Activated CD4-positive, alpha-beta T cell treated with anti-CD3 and anti-CD28 coated beads, Interleukin-2, amount 10 ng/mL, durations not matched to agents 24 days and 14 days (primary cell): ENCODE data around the gene AKAP8L. TPM values are rescaled to one million over a fixed set of nuclear protein-coding genes. Genes with fewer than 3 reads are reported as not detected.
"Not testable (repeated sequence)": the region's sequence is repeated elsewhere in the genome, so short reads cannot be mapped to it uniquely, and the experiment has no call there.

Experiments used
- DNase-seq: peaks from one replicate; pipeline ENCODE4 v3.0.0; 2022
- H3K27ac Mint-ChIP-seq: one replicate; pipeline ENCODE4 v1.8.0; 2022; ENCODE audit warnings: mild to moderate bottlenecking, mixed read lengths
- H3K27me3 Mint-ChIP-seq: one replicate; pipeline ENCODE4 v1.8.0; 2022; ENCODE audit warnings: mixed read lengths
- H3K36me3 Mint-ChIP-seq: one replicate; pipeline ENCODE4 v1.8.0; 2022; ENCODE audit warnings: low read depth, mild to moderate bottlenecking, mixed read lengths
- H3K4me1 Mint-ChIP-seq: one replicate; pipeline ENCODE4 v1.8.0; 2021; ENCODE audit warnings: mixed read lengths
- H3K4me3 Mint-ChIP-seq: one replicate; pipeline ENCODE4 v1.8.0; 2022; ENCODE audit warnings: mild to moderate bottlenecking, moderate library complexity, mixed read lengths
- H3K9me3 Mint-ChIP-seq: one replicate; pipeline ENCODE4 v1.8.0; 2021; ENCODE audit warnings: mixed read lengths
- intact Hi-C: fragments of 100-400 bp; cut with micrococcal nuclease; formaldehyde crosslinking; loops from one replicate; pipeline ENCODE4 v1.15.1; 2023
- total RNA-seq: library from RNA; stranded (reverse); gene quantifications from 2 replicates; pipeline ENCODE4 v1.2.3, GENCODE V29; 2022

AKAP8L gene
- total RNA-seq, 1 donor from 2014 or later, result 76.8 TPM

GRCh38 chr19:15424121-15424520, 5.3 kb upstream of the AKAP8L start:
- intact Hi-C loops, result no loop called here
- Mint-ChIP-seq H3K36me3 (peaks cover 54% of the 10 kb centered on the region), H3K27me3 (no peaks in the 10 kb centered on the region)

GRCh38 chr19:15423130-15423529, 4.3 kb upstream of the AKAP8L start:
- Mint-ChIP-seq H3K36me3 (peaks cover 56% of the 10 kb centered on the region), H3K4me3 (no peak overlapping the region), H3K4me1 (peaks cover 15% of the 10 kb centered on the region), H3K27ac (no peak overlapping the region), H3K27me3 (no peaks in the 10 kb centered on the region), H3K9me3 (no peaks in the 10 kb centered on the region)
- DNase-seq, result no peak
- intact Hi-C loops, result no loop called here

More at GRCh38 chr19:15424121-15424520, 5.3 kb upstream of the AKAP8L start:
- no peaks in the 10 kb centered on the region for H3K9me3 Mint-ChIP-seq
- no peak for DNase-seq
- no peak overlapping the region for H3K4me3 Mint-ChIP-seq
- no peak overlapping the region for H3K27ac Mint-ChIP-seq
- peaks cover 15% of the 10 kb centered on the region for H3K4me1 Mint-ChIP-seq

- DNase-seq, result no peak
- no peak overlapping the region for H3K27ac Mint-ChIP-seq
- H3K27me3 Mint-ChIP-seq, result no peaks in the 10 kb centered on the region
- intact Hi-C loops, result no loop called here
- peaks cover 21% of the 10 kb centered on the region for H3K4me1 Mint-ChIP-seq
- H3K36me3 Mint-ChIP-seq, result peaks cover 54% of the 10 kb centered on the region
- no peak overlapping the region for H3K4me3 Mint-ChIP-seq
- H3K9me3 Mint-ChIP-seq, result no peaks in the 10 kb centered on the region
Measured at GRCh38 chr19:15422296-15423075, 3.7 kb upstream of the AKAP8L start.

- intact Hi-C loops, result no loop called here
- Mint-ChIP-seq H3K4me1 (peaks cover 26% of the 10 kb centered on the region), H3K27me3 (no peaks in the 10 kb centered on the region), H3K36me3 (peaks cover 47% of the 10 kb centered on the region), H3K9me3 (no peaks in the 10 kb centered on the region), H3K27ac (no peak overlapping the region), H3K4me3 (no peak overlapping the region)
- no peak for DNase-seq
Measured at GRCh38 chr19:15421721-15422260, 3.0 kb upstream of the AKAP8L start.

- peaks cover 30% of the 10 kb centered on the region for H3K4me1 Mint-ChIP-seq
- H3K9me3 Mint-ChIP-seq, result no peaks in the 10 kb centered on the region
- no peak overlapping the region for H3K4me3 Mint-ChIP-seq
- DNase-seq, result no peak
- peaks cover 46% of the 10 kb centered on the region for H3K36me3 Mint-ChIP-seq
- no peaks in the 10 kb centered on the region for H3K27me3 Mint-ChIP-seq
- no peak overlapping the region for H3K27ac Mint-ChIP-seq
- intact Hi-C loops, result no loop called here
Measured at GRCh38 chr19:15421136-15421695, 2.4 kb upstream of the AKAP8L start.

- H3K27me3 Mint-ChIP-seq, result no peaks in the 10 kb centered on the region
- H3K9me3 Mint-ChIP-seq, result no peaks in the 10 kb centered on the region
- peak overlapping the region; percentile 100 for H3K27ac Mint-ChIP-seq
- H3K4me3 Mint-ChIP-seq, result peak overlapping the region; percentile 100
- peaks cover 33% of the 10 kb centered on the region for H3K4me1 Mint-ChIP-seq
- DNase-seq, result no peak
- peaks cover 41% of the 10 kb centered on the region for H3K36me3 Mint-ChIP-seq
- intact Hi-C loops, result loop anchor here (1.0 to 5.0 kb wide), 6 partner anchors 13 to 242 kb away; partner anchors contain the start of gene AKAP8
Measured at GRCh38 chr19:15419413-15420025, 731 bp upstream of the AKAP8L start.

- no peak for DNase-seq
- peaks cover 36% of the 10 kb centered on the region for H3K4me1 Mint-ChIP-seq
- H3K27me3 Mint-ChIP-seq, result no peaks in the 10 kb centered on the region
- peaks cover 32% of the 10 kb centered on the region for H3K36me3 Mint-ChIP-seq
- H3K4me3 Mint-ChIP-seq, result peak overlapping the region; percentile 100
- H3K9me3 Mint-ChIP-seq, result no peaks in the 10 kb centered on the region
- peak overlapping the region; percentile 100 for H3K27ac Mint-ChIP-seq
- intact Hi-C loops, result loop anchor here (5.0 kb wide), 2 partner anchors 126 to 241 kb away; no protein-coding TSS in a partner anchor
Measured at GRCh38 chr19:15418231-15418578, 583 bp downstream of the AKAP8L start.

- intact Hi-C loops, result loop anchor here (5.0 kb wide), 2 partner anchors 125 to 240 kb away; no protein-coding TSS in a partner anchor
- no peaks in the 10 kb centered on the region for H3K27me3 Mint-ChIP-seq
- peak overlapping the region; percentile 100 for H3K4me3 Mint-ChIP-seq
- H3K36me3 Mint-ChIP-seq, result peaks cover 27% of the 10 kb centered on the region
- no peaks in the 10 kb centered on the region for H3K9me3 Mint-ChIP-seq
- no peak for DNase-seq
- peak overlapping the region; percentile 100 for H3K27ac Mint-ChIP-seq
- peaks cover 39% of the 10 kb centered on the region for H3K4me1 Mint-ChIP-seq
Measured at GRCh38 chr19:15417699-15418098, 1.1 kb downstream of the AKAP8L start.

- DNase-seq, result no peak
- H3K36me3 Mint-ChIP-seq, result peaks cover 16% of the 10 kb centered on the region
- no peak overlapping the region for H3K27ac Mint-ChIP-seq
- H3K9me3 Mint-ChIP-seq, result no peaks in the 10 kb centered on the region
- H3K4me1 Mint-ChIP-seq, result peaks cover 29% of the 10 kb centered on the region
- H3K4me3 Mint-ChIP-seq, result no peak overlapping the region
- H3K27me3 Mint-ChIP-seq, result no peaks in the 10 kb centered on the region
- intact Hi-C loops, result no loop called here
Measured at GRCh38 chr19:15412832-15413231, 6.0 kb downstream of the AKAP8L start.

GRCh38 chr19:15411351-15411750, 7.4 kb downstream of the AKAP8L start:
- H3K9me3 Mint-ChIP-seq, H3K27me3 Mint-ChIP-seq, intact Hi-C loops, H3K4me3 Mint-ChIP-seq, DNase-seq, H3K27ac Mint-ChIP-seq: not testable (repeated sequence)
- Mint-ChIP-seq H3K36me3 (peaks cover 12% of the 10 kb centered on the region), H3K4me1 (peaks cover 15% of the 10 kb centered on the region)

GRCh38 chr19:15404780-15405211, 14.0 kb downstream of the AKAP8L start:
- Mint-ChIP-seq H3K27me3 (no peaks in the 10 kb centered on the region), H3K9me3 (no peaks in the 10 kb centered on the region), H3K4me3 (no peak overlapping the region), H3K27ac (peak overlapping the region; percentile 64), H3K36me3 (peaks cover 28% of the 10 kb centered on the region), H3K4me1 (peaks cover 10% of the 10 kb centered on the region)
- intact Hi-C loops, result no loop called here
- no peak for DNase-seq

GRCh38 chr19:15404097-15404779, 14.6 kb downstream of the AKAP8L start:
- Mint-ChIP-seq H3K9me3 (no peaks in the 10 kb centered on the region), H3K36me3 (peaks cover 28% of the 10 kb centered on the region), H3K4me1 (peaks cover 10% of the 10 kb centered on the region), H3K27ac (peak overlapping the region; percentile 64), H3K4me3 (no peak overlapping the region), H3K27me3 (no peaks in the 10 kb centered on the region)
- intact Hi-C loops, result no loop called here
- no peak for DNase-seq

GRCh38 chr19:15403151-15403531, 15.6 kb downstream of the AKAP8L start:
- Mint-ChIP-seq H3K9me3 (no peaks in the 10 kb centered on the region), H3K27me3 (no peaks in the 10 kb centered on the region), H3K36me3 (peaks cover 29% of the 10 kb centered on the region), H3K4me3 (no peak overlapping the region), H3K27ac (no peak overlapping the region), H3K4me1 (peaks cover 8% of the 10 kb centered on the region)
- DNase-seq, result no peak
- intact Hi-C loops, result no loop called here
